GM21367 (cell line): ENCODE results near the gene TMEM9B.
"Not testable (repeated sequence)": the region's sequence is repeated elsewhere in the genome, so short reads cannot be mapped to it uniquely, and the experiment has no call there.

ENCODE experiments used
- ATAC-seq: cut with Tn5 transposase; IDR thresholded peaks from one replicate; pipeline ENCODE4 v1.9.1; 2021; ENCODE audit not compliant: unreplicated experiment

Gene TMEM9B

GRCh38 chr11:8973121-8973520, 8.9 kb upstream of the TMEM9B start:
- ATAC-seq, result no peak

DNA sequence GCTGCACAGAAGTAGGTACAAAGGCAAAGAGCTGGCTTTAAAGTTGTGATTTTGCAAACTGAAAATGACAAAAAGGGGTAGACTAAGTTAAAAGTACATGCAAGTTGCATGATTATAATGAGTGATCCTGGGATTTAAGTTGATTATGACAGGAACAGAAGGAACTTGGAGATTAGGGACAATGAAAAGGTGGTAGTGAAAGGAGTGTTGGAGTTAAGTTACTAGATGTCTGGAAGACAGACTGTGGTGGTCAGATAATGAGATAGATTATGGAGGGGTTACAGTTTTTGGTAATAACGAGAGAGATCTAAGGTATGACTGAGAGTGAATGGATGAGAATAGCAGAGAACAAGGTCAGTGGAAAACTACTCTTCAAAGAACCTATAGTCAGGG, 7.7 kb upstream of the TMEM9B start:
- no peak for ATAC-seq

GRCh38 chr11:8971196-8971923, 7.1 kb upstream of the TMEM9B start:
- no peak for ATAC-seq

DNA sequence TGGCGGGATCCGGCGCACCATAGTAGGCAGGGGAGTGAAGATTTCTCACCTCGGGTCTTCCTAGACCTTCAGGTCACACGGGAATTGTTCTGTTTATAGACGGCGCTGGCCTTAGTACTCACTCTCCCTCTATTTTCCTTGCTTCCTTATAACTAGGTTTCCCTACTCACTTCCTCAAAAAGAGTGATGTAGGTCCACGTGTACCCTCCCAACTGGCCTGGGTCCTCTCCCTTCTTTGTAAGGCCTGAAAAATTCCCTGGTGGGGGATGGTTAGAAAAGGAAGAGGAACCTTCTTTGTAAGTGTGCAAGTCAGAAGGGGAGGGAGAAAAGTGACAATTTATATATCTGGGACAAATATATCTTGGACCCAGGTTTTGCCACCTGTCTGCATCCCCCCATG, 2.9 kb upstream of the TMEM9B start:
- no peak for ATAC-seq

GRCh38 chr11:8963569-8964323, 496 bp downstream of the TMEM9B start:
- ATAC-seq, result peak; percentile 56

DNA sequence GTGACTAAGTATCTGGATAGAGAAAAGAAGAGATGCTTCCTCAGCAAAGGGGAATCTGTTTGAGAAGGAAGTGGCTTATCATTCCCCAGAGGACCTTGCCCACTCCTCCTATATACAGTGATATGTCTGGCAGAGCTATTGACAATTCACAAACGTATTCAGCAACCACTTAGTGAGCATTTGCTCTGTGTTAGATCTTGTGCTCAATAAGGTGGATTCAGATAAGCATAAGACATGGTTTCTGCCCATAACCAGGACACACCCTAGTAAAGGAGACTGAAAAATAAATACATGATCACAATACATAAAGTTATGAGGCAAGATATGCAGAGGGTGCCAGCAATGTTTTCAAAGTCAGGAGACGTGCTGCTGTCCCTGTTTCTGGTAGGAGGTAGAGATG, 1.4 kb downstream of the TMEM9B start:
- ATAC-seq, result no peak

GRCh38 chr11:8961401-8961800, 2.8 kb downstream of the TMEM9B start:
- no peak for ATAC-seq

- peak; percentile 45 for ATAC-seq
Measured at GRCh38 chr11:8959546-8960166, 4.6 kb downstream of the TMEM9B start.

GRCh38 chr11:8956860-8957259, 7.4 kb downstream of the TMEM9B start:
- ATAC-seq, result no peak

- ATAC-seq, result no peak
Measured at GRCh38 chr11:8948886-8949285, 15.4 kb downstream of the TMEM9B start.

DNA sequence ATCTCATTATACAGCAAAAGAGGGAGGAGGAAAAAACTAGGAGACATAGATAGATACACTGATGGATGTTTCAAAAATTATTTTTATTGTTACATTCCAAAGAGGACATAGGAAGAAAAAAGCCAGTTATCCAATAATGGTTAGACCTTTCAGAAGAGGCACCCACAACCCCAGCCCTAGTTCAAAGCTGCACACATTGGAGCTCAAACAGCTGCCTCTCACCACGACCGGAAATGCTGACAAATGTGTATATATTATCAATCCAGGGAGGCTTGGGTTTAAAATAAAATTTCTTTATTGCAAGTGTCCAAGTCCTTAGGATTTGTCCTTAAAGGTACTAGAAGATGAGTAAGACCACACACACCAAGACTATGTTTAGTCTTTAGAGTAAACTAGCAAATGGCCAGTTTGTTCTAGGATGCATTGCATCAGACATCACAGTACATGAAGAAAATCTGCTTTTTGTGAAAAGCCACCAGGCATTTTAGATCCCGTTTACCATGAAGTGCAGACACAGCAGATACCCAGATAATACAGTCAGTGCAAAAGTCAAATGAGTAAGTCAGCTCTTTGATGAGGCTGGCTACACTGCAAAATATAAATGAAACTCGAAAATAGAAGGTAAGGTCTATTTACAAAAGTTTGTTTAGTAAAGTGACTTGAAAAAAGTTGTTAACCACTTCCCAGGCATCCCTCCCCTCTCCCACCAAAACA, 16.9 kb downstream of the TMEM9B start:
- ATAC-seq, result no peak

- ATAC-seq, result no peak
Measured at GRCh38 chr11:8942518-8943066, 21.6 kb downstream of the TMEM9B start, which contains the start of gene ASCL3. Gene ASCL3 (minus strand): TSS chr11:8943016. CDS start chr11:8938161, 4,855 bp downstream.

- no peak for ATAC-seq
Measured at GRCh38 chr11:8941341-8942103, 22.7 kb downstream of the TMEM9B start.

DNA sequence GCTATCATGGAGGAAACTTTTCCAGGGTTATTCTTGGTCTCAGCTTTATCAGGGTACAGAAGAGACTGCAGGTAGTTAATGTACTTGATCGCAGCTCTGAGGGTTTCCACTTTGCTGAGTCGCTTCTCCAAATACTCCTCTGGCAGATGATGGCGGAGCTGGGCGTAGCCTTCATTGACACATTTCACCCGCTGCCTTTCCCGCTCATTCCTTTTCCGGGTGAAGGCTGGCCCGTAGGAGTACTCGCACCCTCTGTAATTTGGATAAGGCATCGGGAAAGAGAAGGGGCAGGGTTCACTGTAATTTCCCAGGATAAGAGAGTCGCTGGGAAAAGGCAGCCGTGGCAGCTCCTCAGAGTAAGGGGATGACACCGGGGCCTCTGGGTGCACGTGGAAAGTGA, 26.6 kb downstream of the TMEM9B start:
- no peak for ATAC-seq

- ATAC-seq, result no peak
Measured at GRCh38 chr11:8937159-8937558, 27.1 kb downstream of the TMEM9B start.

GRCh38 chr11:8935789-8936188, 28.5 kb downstream of the TMEM9B start:
- ATAC-seq, result not testable (repeated sequence)

GRCh38 chr11:8934742-8935488, 29.3 kb downstream of the TMEM9B start:
- ATAC-seq, result no peak

- ATAC-seq, result no peak
Measured at GRCh38 chr11:8933931-8934330, 30.3 kb downstream of the TMEM9B start.

DNA sequence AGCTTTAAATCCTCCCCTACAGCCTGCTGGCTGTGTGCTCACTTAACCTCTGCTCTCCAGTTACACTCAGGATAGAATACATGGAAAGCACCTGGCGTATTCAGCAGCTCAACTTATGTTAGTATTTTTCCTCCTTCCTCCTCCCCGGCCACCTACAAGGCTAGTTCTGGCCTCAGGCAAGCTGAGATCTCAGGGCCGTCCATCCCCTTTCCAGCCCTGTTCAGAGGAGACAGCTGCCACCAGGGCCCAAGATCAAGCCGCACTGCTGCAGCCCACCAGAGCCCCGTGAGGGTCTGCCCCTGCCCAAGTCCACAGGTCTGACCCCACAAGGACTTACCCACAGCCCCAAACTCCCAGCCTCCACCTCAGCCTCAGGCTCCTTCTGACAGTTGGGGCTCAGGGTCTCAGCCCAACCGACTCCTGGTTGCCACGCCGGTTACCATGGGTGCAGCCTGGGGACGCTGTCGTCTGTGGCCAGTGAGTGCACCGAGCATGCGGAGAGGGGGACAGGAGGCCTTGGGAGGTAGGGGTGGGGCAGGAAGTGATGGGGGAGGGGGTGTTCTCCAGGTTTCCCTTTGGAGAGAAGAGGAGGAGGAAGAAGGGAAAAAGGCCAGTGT, 31.6 kb downstream of the TMEM9B start, which contains the start of gene C11orf16:
C11orf16 (minus strand) TSS at position 384 of the 617 bp plus-strand sequence. CDS start 639 bp downstream, outside the sequence.
- ATAC-seq, result no peak
